Stimulated activated CD8-positive, alpha-beta memory T cell treated with anti-CD3 and anti-CD28 coated beads, Interleukin-7, amount 100 ng/mL, for 4 hours (primary cell): Measurements from ENCODE around the gene TESK2.

Experiments used
- DNase-seq, 2 donors: peaks; one replicate each; pipeline ENCODE4 v3.0.0-alpha.2; 2020; ENCODE audit warnings: low read depth in 2 of 2

Gene TESK2

GRCh38 chr1:45304311-45305081 lies 186.5 kb downstream of the TESK2 start:
- DNase-seq, result no peak

- peak; percentile 97 to 99 for DNase-seq
Observed at GRCh38 chr1:45303520-45304310, 187.2 kb downstream of the TESK2 start.

- no peak for DNase-seq
Observed at GRCh38 chr1:45302505-45303150, 188.3 kb downstream of the TESK2 start.

GRCh38 chr1:45300669-45300997 lies 190.3 kb downstream of the TESK2 start:
- no peak for DNase-seq

- DNase-seq, result peak in 1 of 2 donors; percentile 15
Observed at GRCh38 chr1:45299981-45300668, 190.8 kb downstream of the TESK2 start.

GRCh38 chr1:45299296-45299695 lies 191.7 kb downstream of the TESK2 start:
- no peak for DNase-seq

GRCh38 chr1:45297666-45298356 lies 193.2 kb downstream of the TESK2 start:
- no peak for DNase-seq
